Retina (tissue), 1 donor: ENCODE data around the gene PHF14.
A peak's percentile ranks its signal among the peaks of the same experiment; 100 is the strongest.

Source experiments
- DNase-seq: peaks from one replicate; pipeline ENCODE4 v3.0.0-alpha.2; 2016

PHF14 gene

DNA sequence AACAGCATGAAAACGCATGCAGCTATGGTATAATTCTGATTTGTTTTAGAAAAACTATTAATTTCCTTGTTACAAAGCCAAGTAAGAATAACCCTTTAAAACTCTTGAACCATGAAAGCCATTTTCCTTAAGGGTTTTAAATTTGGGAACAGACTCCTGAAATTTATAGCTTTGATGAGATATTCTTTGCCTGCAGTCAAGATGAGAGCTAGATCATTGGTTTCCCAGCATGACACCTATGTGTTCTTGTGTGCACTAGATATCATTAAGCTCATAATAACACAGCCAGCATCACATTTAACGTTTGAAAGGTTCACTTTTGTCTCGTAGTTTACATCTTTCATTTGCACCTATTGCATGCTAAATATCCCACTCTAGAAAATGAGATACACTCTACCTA, 202.2 kb downstream of the PHF14 start:
- DNase-seq: no peak

- no peak for DNase-seq
Observed at GRCh38 chr7:11176985-11177555, 203.4 kb downstream of the PHF14 start.

- no peak for DNase-seq
Observed at GRCh38 chr7:11177793-11178192, 204.1 kb downstream of the PHF14 start.

DNA sequence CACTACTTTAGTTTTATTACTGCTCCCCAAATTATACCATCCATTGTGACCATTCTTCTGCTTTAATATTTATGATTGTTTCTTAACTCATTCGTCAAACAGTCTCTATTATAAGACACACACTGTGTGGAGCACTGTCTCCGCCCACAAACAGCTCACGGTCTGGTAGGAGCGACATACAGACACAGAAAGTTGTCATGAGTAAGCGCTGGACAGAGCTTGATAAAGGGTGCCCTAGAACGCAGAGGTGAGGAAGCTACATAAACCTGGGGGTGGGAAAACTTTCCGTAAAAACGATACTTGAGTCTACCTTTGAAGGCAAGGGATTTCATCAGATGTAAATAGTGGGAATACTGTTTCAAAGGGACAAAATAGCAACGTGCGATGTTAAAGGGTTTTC, 207.9 kb downstream of the PHF14 start:
- DNase-seq: no peak

DNA sequence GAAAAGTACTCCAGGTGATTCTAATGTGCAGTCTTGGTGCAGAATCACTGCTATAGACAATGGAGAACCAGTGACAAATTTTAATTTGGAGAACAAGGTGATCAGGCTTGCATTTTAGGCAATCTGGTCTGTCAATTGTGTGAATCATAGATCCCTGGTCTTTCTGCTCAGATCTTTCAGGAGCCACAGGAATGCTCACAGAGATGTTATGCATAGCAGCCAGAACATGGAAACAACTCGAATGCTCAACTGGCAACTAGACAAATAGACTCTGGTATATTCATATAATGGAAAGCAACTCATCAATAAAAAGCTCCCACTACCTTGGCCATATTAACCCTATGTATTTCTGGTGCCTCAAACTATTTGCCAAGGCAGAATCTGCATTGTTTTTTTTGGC, 209.1 kb downstream of the PHF14 start:
- DNase-seq: no peak

DNA sequence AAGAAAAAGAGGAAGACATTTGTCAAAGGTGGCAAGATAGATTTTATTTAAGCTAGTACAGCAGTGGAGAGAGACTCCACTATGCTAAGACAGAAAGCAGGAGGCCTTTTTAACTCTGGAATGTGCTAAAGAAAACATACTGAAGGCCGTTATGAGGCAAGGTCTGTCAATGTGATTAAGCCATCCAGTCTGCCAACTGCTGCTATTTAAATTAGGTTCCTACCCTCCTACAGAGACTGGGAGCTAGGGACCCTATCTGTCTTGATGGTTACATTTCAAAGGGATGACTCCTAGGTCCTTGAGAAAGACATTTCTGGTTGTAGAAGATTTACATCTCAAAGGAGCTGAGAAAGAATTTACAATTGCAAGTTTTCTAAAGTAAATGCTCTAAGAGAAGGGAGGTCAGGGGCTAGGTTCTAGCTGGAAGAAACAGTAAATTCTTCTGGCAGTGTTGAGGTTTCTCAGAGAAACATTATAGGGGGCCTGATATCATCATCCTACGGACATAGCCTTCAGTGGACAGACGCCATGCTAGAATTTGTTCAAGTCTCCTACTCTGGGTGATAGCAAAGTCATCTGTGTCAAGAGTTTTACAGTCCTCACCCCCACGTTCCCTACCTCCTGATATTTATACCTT, 211.6 kb downstream of the PHF14 start:
- no peak for DNase-seq

GRCh38 chr7:11188529-11189310, 215.0 kb downstream of the PHF14 start:
- DNase-seq: no peak

DNA sequence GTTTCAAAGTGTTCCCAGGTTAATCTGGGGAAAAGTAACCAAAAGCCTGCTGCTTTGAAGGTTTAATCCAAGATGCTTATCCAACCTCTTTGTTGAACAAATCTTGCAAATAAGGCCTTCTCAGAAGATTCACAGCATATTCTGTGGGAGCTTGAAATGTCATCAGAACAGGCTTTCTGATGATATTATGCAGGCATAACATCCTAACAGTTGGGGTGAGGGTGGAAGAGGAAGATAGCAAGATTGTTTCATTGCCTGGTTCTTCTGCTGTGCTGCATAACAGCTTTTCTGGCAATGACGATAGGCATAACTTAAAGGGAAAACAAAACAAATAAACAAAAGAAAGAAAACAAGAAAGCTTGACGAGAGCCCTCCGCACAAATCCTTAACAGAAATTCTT, 217.4 kb downstream of the PHF14 start:
- no peak for DNase-seq

- DNase-seq: no peak
Observed at GRCh38 chr7:11191574-11192220, 218.0 kb downstream of the PHF14 start.

DNA sequence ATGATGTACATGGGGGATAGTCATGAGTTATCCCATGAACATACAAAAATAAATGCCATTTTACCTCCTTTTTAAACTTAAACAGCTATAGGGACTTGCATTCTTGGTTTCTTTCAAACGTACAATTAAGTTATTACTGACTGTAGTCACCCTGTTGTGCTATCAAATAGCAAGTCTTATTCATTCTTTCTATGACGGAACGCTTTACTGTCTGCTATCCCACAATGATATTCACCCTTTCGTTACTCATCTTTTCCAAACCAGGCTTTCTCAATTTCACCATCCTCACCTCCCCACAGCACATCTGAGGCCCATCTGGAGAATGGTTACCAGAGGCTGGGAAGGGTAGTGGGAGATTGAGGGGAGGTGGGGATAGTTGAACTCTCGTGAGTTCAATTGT, 218.8 kb downstream of the PHF14 start:
- no peak for DNase-seq

DNA sequence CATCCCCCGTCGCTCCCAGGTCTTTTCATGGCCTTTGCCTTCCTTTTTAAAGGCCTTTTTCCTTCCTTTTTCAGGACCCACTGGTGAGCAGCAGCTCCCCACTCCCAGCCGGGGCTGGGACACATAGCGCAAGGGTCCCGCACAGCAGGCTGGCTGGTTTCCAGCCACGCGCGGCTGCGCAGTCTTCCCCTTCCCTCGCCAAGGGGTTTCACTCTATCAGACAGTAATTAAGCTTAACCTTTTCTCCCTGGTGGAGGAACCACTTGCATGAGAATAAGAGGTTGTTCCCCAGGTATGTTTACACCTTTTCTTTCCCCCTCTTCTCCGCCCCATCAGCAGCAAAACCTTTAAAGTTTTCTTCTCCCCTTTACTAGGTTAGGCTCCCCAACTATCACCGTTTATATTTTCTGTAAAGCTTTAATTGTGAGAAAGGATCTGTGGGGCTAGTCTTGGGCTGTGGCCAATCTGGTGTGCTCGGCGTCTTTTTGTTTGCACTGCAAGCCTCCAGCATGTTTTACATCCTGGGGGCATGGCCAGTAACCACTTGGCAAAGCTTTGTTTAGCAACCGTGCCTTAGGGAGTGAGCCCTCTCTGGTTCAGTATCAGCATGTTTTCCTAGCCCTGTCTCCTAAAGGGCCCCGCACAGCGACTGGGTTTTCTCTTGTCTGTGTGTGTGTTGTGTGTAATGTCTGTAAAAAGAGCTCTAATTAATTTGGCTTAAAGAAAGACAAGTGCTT, 219.6 kb downstream of the PHF14 start:
- peak; percentile 36 for DNase-seq

GRCh38 chr7:11193888-11194287, 220.2 kb downstream of the PHF14 start:
- no peak for DNase-seq

GRCh38 chr7:11194492-11194891, 220.8 kb downstream of the PHF14 start:
- DNase-seq: no peak

DNA sequence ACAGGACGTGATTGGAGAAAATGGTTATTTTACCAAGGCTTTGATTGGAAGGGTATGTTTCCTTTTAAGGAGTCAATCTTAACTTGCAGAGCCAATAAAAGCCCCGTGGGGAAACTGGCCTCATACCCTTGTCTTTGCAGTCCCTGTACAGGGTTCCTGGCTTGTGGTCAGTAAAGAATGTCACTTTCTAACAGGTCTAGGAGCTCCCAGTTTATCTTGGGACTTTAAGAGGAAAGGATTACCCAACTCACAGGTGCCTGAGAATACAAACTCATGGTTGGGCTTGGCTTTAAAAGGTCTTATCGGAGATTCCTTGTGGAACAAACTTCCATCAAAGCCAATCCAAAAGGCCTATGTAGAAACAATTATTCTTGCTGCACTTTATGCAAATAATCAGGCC, 221.8 kb downstream of the PHF14 start:
- no peak for DNase-seq

GRCh38 chr7:11196143-11196542, 222.5 kb downstream of the PHF14 start:
- no peak for DNase-seq

DNA sequence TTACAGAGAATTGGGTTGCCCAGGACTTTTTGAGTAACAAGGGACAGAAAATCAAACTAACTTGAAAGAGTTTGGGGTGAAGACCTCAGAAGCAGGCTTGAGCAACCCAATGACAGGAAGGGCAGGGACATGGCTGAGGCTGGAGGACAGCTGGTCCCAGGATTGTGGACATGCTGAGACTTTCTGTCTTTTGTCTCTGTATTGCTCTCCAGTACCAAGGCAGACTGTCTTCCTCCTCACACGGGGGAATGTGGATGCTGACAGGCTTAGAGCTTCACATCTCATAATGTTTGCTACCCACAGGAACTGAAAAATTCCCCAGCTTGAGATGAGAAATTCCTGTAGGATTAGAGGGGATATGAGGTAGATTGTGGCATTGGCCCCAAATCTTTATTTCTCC, 229.6 kb downstream of the PHF14 start:
- no peak for DNase-seq

- DNase-seq: peak; percentile 23
Observed at GRCh38 chr7:11203683-11204082, 230.0 kb downstream of the PHF14 start.

GRCh38 chr7:11206177-11206899, 232.7 kb downstream of the PHF14 start:
- DNase-seq: no peak

DNA sequence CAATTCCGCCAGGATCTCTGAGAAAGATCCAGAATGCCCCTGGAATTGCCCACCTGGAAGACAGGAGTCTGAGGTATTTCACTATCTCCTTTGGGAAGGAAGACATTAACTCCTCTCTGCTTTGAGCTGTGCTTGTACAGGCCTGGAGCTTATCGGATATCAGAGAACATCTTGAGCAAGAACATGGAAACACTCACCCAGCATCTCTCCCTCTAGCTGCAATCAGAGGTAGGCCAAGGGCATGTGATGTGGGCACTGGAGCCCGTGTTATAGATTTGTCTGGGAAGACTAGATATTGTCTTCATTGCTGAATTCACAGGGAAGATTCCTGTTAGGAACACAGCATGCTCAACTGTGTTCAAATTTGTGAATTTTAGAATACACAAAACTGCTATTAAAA, 233.9 kb downstream of the PHF14 start:
- no peak for DNase-seq

DNA sequence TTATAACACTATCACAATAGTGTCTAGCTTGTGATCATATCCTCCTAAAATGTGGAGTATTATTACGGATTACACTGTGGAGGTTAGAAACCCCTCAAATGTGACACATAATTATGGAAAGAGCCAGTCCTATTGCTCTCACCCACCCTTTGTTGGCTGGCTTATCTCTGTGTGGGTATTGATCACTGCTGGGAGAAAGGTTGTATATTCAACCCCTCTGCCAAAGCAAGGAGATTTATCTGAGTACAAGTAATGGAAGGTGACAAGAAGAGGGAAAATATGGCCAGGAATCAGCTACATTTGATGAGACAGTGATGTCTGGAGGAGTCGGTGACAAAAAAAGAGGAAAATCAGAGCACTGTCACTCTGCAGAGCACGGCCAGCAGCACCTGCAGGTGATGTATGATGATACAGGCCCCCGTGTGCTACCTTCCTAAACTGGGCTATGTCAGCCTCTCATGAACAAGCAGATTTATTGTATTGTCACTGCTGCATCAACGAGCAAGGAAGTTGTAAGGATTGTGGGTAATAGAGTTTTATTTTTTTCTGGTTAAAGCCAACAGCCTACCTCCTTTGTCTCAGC, 235.3 kb downstream of the PHF14 start:
- DNase-seq: no peak

GRCh38 chr7:11210374-11210773, 236.7 kb downstream of the PHF14 start:
- DNase-seq: no peak
